K562 (cell line): ENCODE data around the gene SCAMP3. TPM values are rescaled to one million over a fixed set of nuclear protein-coding genes. Genes with fewer than 3 reads are reported as not detected.
A peak's percentile ranks its signal among the peaks of the same experiment; 100 is the strongest.

Source experiments
- ADNP ChIP-seq: fragments of 200-800 bp; sonication (Bioruptor generic); IDR thresholded peaks from 2 replicates; pipeline ENCODE4 v1.6.1; 2016; ENCODE audit warnings: missing genetic modification characterization, missing compliant biosample characterization
- BRCA1 ChIP-seq, 2 experiments: fragments of 450-650 bp in 1 of 2; sonication (generic) in 1 of 2; formaldehyde crosslinking in 1 of 2; IDR thresholded peaks; 2 replicates each; pipeline versions ENCODE4 v1.5.0 to v1.6.1; 2017 to 2020; ENCODE audit warnings: mild to moderate bottlenecking in 1 of 2, missing genetic modification reagents in 1 of 2
- CBX1 ChIP-seq: sonication (generic); IDR thresholded peaks from 2 replicates; pipeline ENCODE4 v1.6.1; 2016; ENCODE audit warnings: antibody characterized with exemption, low read depth, mild to moderate bottlenecking
- CHCHD3 ChIP-seq: fragments of 250-450 bp; sonication (Bioruptor Pico); IDR thresholded peaks from 2 replicates; pipeline ENCODE4 v2.1.2; 2022; ENCODE audit warnings: mild to moderate bottlenecking
- DNMT1 ChIP-seq: fragments of 450-650 bp; IDR thresholded peaks from 2 replicates; pipeline ENCODE4 v1.6.1; 2016; ENCODE audit warnings: antibody characterized with exemption, mild to moderate bottlenecking
- EP400 ChIP-seq: fragments of 450-650 bp; IDR thresholded peaks from 2 replicates; pipeline ENCODE4 v1.6.1; 2017; ENCODE audit warnings: antibody characterized with exemption, mild to moderate bottlenecking, moderate library complexity
- ESRRB ChIP-seq: fragments of 250-450 bp; sonication (Bioruptor Pico); IDR thresholded peaks from 2 replicates; pipeline ENCODE4 v1.5.0; 2020; ENCODE audit warnings: mild to moderate bottlenecking, moderate library complexity, borderline replicate concordance
- ETV1 ChIP-seq: fragments of 450-650 bp; conservative IDR thresholded peaks from 2 replicates; pipeline ENCODE4 v1.6.1; 2016; ENCODE audit warnings: missing genetic modification characterization, control low read depth, low read depth, missing compliant biosample characterization
- FOSL1 ChIP-seq: fragments of 200-800 bp; sonication (Bioruptor generic); conservative IDR thresholded peaks from 2 replicates; pipeline ENCODE4 v1.6.1; 2016; ENCODE audit warnings: missing genetic modification characterization, missing compliant biosample characterization
- KAT7 ChIP-seq: sonication (generic); formaldehyde crosslinking; IDR thresholded peaks from 2 replicates; pipeline ENCODE4 v1.8.0; 2022; ENCODE audit warnings: missing genetic modification reagents, mild to moderate bottlenecking, borderline replicate concordance
- NR3C1 ChIP-seq: sonication (generic); formaldehyde crosslinking; IDR thresholded peaks from 2 replicates; pipeline ENCODE4 v1.8.1; 2022; ENCODE audit warnings: missing genetic modification reagents
- NRF1 ChIP-seq, 2 experiments: fragments of 450-650 bp; IDR thresholded peaks in 1 of 2; conservative IDR thresholded peaks in 1 of 2; 2 replicates each; pipeline ENCODE4 v1.6.1; 2014; ENCODE audit warnings: mild to moderate bottlenecking in 2 of 2
- PTRF ChIP-seq: fragments of 450-650 bp; IDR thresholded peaks from 2 replicates; pipeline ENCODE4 v1.6.1; 2016; ENCODE audit warnings: mild to moderate bottlenecking, missing genetic modification characterization, missing compliant biosample characterization
- TAF7 ChIP-seq: fragments of 450-650 bp; IDR thresholded peaks from 2 replicates; pipeline ENCODE4 v1.6.1; 2016; ENCODE audit warnings: missing genetic modification characterization, missing compliant biosample characterization
- ZNF23 ChIP-seq: fragments of 250-450 bp; sonication (Bioruptor Pico); IDR thresholded peaks from 2 replicates; pipeline ENCODE4 v1.4.0; 2020; ENCODE audit warnings: mild to moderate bottlenecking
- ZNF445 ChIP-seq: fragments of 250-450 bp; sonication (Bioruptor Pico); IDR thresholded peaks from 2 replicates; pipeline ENCODE4 v1.4.0; 2020; ENCODE audit warnings: low read depth, mild to moderate bottlenecking, moderate library complexity
- polyA plus RNA-seq, 8 experiments: library from polyadenylated mRNA; depleted of rRNA in 4 of 8; stranded (reverse) in 5 of 8; unstranded in 3 of 8; fragments of >200 nt; fragmentation: Nextera tagmentation in 2 of 8; fragmentation: Illumina TruSeq in 1 of 8; extraction: Ambion mirVana in 2 of 8; extraction: Trizol in 1 of 8; gene quantifications; 2 replicates each; pipeline versions ENCODE4 v1.2.1 to v1.2.3, GENCODE V29; 2011 to 2014; ENCODE audit warnings: inconsistent platforms in 1 of 8, missing spikeins in 1 of 8
- total RNA-seq, 7 experiments: library from RNA; depleted of rRNA in 6 of 7; stranded (reverse); fragments of >200 nt in 6 of 7; fragmentation: Illumina TruSeq in 2 of 7; extraction: Trizol in 2 of 7; gene quantifications; 2 replicates each; pipeline versions ENCODE4 v1.2.1 to v1.2.3, GENCODE V29; 2011 to 2021; ENCODE audit warnings: low replicate concordance in 1 of 7
- TF ChIP-seq, protein P1 (sequence below): sonication (generic); formaldehyde crosslinking; IDR thresholded peaks from 2 replicates; pipeline ENCODE4 v1.8.1; 2022; ENCODE audit warnings: missing genetic modification reagents
- TF ChIP-seq, protein P2 (sequence below), 2 experiments: fragments of 200-800 bp in 1 of 2; sonication (Bioruptor generic) in 1 of 2; sonication (generic) in 1 of 2; formaldehyde crosslinking in 1 of 2; IDR thresholded peaks in 1 of 2; conservative IDR thresholded peaks in 1 of 2; 2 replicates each; pipeline versions ENCODE4 v1.5.0 to v1.6.1; 2016 to 2020; ENCODE audit warnings: missing compliant biosample characterization in 1 of 2, missing genetic modification characterization in 1 of 2, missing genetic modification reagents in 1 of 2
- TF ChIP-seq, protein P3 (sequence below), 2 experiments: IDR thresholded peaks; 2 replicates each; pipeline ENCODE4 v1.6.1; 2011; ENCODE audit warnings: borderline replicate concordance in 1 of 2, control low read depth in 1 of 2, low read depth in 1 of 2, low read length in 1 of 2, mild to moderate bottlenecking in 1 of 2, mixed read lengths in 1 of 2, moderate library complexity in 1 of 2; ENCODE audit not compliant: insufficient read depth in 1 of 2, insufficient read length in 1 of 2, poor library complexity in 1 of 2, severe bottlenecking in 1 of 2; ENCODE audit errors: extremely low read depth in 1 of 2
- TF ChIP-seq, protein P4 (sequence below): sonication (generic); formaldehyde crosslinking; IDR thresholded peaks from 2 replicates; pipeline ENCODE4 v1.9.0; 2022; ENCODE audit warnings: mild to moderate bottlenecking, missing genetic modification reagents
- TF ChIP-seq, protein P5 (sequence below): sonication (generic); formaldehyde crosslinking; IDR thresholded peaks from 2 replicates; pipeline ENCODE4 v1.8.0; 2022; ENCODE audit warnings: missing genetic modification reagents, mild to moderate bottlenecking, borderline replicate concordance

SCAMP3 gene
- total and polyA plus RNA-seq, 9 of the 15 experiments (the other 6 are each of a cell fraction or from before 2014, with no cell fraction given), result 14.2 to 131 (median 86.1) TPM

DNA sequence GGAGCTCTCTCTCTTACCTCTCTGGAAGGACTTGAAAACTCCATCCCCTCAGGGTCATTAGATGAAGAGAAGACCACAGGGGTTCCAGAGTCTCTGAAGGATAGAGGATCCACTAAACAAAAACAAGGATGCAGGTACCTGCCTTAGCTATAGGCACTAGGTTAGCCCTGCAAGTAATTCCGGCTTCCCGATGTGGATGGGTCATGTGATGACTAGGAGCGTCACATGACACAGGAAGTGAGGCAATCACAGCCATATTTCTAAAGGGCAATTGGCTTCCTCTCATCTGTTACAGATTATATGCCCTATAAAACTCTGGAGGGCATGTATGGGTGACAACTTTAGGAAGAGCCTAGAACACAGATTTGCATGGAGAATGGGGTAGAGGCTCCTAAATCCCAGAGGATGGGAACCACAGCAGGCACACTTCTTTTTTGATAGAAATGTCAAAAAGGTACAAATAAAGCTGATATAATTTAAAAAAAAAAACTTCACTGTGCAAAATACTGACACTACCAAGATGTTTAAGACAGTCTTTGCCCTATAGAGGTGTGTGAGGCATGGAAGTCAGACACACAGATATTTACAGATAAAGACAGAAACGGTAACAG, 21.0 kb downstream of the SCAMP3 start (continued):
- TF ChIP-seq ADNP (tag) (no peak), ZNF445 (CRISPR knock-in tag) (no peak), TAF7 (tag) (no peak), FOSL1 (tag) (no peak), PTRF (no peak), CHCHD3 (CRISPR knock-in tag) (no peak), ESRRB (CRISPR knock-in tag) (no peak), NRF1 (conservative IDR thresholded peaks at IDR 0.05 in 1 of 2, IDR thresholded peaks at IDR 0.05 in 1 of 2) (no peak), ETV1 (tag) (peak; percentile 71), NR3C1 (CRISPR knock-in tag) (no peak), KAT7 (no peak), BRCA1 (IDR thresholded peaks at IDR 0.05) (no peak), BRCA1 (CRISPR knock-in tag; IDR thresholded peaks at IDR 0.05) (no peak), EP400 (peak; percentile 43; the same call in 1 of the 2 replicates), DNMT1 (no peak), ZNF23 (CRISPR knock-in tag) (no peak), CBX1 (no peak)
- TF ChIP-seq, protein P1, sequence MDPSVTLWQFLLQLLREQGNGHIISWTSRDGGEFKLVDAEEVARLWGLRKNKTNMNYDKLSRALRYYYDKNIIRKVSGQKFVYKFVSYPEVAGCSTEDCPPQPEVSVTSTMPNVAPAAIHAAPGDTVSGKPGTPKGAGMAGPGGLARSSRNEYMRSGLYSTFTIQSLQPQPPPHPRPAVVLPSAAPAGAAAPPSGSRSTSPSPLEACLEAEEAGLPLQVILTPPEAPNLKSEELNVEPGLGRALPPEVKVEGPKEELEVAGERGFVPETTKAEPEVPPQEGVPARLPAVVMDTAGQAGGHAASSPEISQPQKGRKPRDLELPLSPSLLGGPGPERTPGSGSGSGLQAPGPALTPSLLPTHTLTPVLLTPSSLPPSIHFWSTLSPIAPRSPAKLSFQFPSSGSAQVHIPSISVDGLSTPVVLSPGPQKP (CRISPR knock-in tag), result no peak
- TF ChIP-seq, protein P2, sequence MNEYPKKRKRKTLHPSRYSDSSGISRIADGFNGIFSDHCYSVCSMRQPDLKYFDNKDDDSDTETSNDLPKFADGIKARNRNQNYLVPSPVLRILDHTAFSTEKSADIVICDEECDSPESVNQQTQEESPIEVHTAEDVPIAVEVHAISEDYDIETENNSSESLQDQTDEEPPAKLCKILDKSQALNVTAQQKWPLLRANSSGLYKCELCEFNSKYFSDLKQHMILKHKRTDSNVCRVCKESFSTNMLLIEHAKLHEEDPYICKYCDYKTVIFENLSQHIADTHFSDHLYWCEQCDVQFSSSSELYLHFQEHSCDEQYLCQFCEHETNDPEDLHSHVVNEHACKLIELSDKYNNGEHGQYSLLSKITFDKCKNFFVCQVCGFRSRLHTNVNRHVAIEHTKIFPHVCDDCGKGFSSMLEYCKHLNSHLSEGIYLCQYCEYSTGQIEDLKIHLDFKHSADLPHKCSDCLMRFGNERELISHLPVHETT (CRISPR knock-in tag; conservative IDR thresholded peaks at IDR 0.05 in 1 of 2, IDR thresholded peaks at IDR 0.05 in 1 of 2), result no peak
- TF ChIP-seq, protein P3, sequence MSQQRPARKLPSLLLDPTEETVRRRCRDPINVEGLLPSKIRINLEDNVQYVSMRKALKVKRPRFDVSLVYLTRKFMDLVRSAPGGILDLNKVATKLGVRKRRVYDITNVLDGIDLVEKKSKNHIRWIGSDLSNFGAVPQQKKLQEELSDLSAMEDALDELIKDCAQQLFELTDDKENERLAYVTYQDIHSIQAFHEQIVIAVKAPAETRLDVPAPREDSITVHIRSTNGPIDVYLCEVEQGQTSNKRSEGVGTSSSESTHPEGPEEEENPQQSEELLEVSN (IDR thresholded peaks at IDR 0.05; ENCODE audit: borderline replicate concordance in 1 of 2, extremely low read depth in 1 of 2, insufficient read depth in 1 of 2, insufficient read length in 1 of 2, low read depth in 1 of 2, low read length in 1 of 2, poor library complexity in 1 of 2, severe bottlenecking in 1 of 2), result peak in 1 of 2 experiments; percentile 17
- TF ChIP-seq, protein P4, sequence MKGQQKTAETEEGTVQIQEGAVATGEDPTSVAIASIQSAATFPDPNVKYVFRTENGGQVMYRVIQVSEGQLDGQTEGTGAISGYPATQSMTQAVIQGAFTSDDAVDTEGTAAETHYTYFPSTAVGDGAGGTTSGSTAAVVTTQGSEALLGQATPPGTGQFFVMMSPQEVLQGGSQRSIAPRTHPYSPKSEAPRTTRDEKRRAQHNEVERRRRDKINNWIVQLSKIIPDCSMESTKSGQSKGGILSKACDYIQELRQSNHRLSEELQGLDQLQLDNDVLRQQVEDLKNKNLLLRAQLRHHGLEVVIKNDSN (CRISPR knock-in tag), result peak; percentile 99
- TF ChIP-seq, protein P5, sequence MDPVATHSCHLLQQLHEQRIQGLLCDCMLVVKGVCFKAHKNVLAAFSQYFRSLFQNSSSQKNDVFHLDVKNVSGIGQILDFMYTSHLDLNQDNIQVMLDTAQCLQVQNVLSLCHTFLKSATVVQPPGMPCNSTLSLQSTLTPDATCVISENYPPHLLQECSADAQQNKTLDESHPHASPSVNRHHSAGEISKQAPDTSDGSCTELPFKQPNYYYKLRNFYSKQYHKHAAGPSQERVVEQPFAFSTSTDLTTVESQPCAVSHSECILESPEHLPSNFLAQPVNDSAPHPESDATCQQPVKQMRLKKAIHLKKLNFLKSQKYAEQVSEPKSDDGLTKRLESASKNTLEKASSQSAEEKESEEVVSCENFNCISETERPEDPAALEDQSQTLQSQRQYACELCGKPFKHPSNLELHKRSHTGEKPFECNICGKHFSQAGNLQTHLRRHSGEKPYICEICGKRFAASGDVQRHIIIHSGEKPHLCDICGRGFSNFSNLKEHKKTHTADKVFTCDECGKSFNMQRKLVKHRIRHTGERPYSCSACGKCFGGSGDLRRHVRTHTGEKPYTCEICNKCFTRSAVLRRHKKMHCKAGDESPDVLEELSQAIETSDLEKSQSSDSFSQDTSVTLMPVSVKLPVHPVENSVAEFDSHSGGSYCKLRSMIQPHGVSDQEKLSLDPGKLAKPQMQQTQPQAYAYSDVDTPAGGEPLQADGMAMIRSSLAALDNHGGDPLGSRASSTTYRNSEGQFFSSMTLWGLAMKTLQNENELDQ, result no peak
